SJCRH30 (cell line): Measurements from ENCODE around the gene TP53I3. TPM values are rescaled to one million over a fixed set of nuclear protein-coding genes. Genes with fewer than 3 reads are reported as not detected.
A peak's percentile ranks its signal among the peaks of the same experiment; 100 is the strongest.
"Not testable (repeated sequence)": the region's sequence is repeated elsewhere in the genome, so short reads cannot be mapped to it uniquely, and the experiment has no call there.

Experiments
- DNase-seq, 2 experiments: peaks; one replicate each; pipeline ENCODE4 v3.0.0-alpha.2; 2015 to 2020
- H3K27ac ChIP-seq: fragments of 250-450 bp; sonication (Bioruptor Pico); 2 replicates; pipeline ENCODE4 v1.5.1; 2020; ENCODE audit warnings: mild to moderate bottlenecking, moderate library complexity
- H3K27me3 ChIP-seq: fragments of 250-450 bp; sonication (Bioruptor Pico); 2 replicates; pipeline ENCODE4 v1.5.1; 2020; ENCODE audit warnings: mild to moderate bottlenecking, moderate library complexity
- H3K36me3 ChIP-seq: fragments of 250-450 bp; sonication (Bioruptor Pico); 2 replicates; pipeline ENCODE4 v1.5.1; 2020; ENCODE audit warnings: mild to moderate bottlenecking, moderate library complexity
- H3K4me1 ChIP-seq: fragments of 250-450 bp; sonication (Bioruptor Pico); 2 replicates; pipeline ENCODE4 v1.5.1; 2020; ENCODE audit warnings: mild to moderate bottlenecking, moderate library complexity
- H3K4me3 ChIP-seq: fragments of 250-450 bp; sonication (Bioruptor Pico); 2 replicates; pipeline ENCODE4 v1.5.1; 2020; ENCODE audit warnings: mild to moderate bottlenecking, moderate library complexity
- H3K9me3 ChIP-seq: fragments of 250-450 bp; sonication (Bioruptor Pico); replicated peaks from 2 replicates; pipeline ENCODE4 v1.5.1; 2020; ENCODE audit warnings: mild to moderate bottlenecking, moderate library complexity
- total RNA-seq: library from RNA; depleted of rRNA; stranded (reverse); fragments of >200 nt; shearing (Covaris generic); gene quantifications from 2 replicates; pipeline ENCODE4 v1.2.3, GENCODE V29; 2014; rRNA removed

Gene TP53I3
- total RNA-seq: 38.6 and 42.1 TPM in 2 replicates

GRCh38 chr2:24084386-24085199, at the start of gene TP53I3:
Gene TP53I3 (minus strand): TSS chr2:24084834. CDS start chr2:24084326, 508 bp downstream.
- Histone ChIP-seq H3K4me3 (peak within 1 kb of the TSS; percentile 73), H3K27me3 (no peaks in the 10 kb centered on the region), H3K36me3 (peaks cover 8% of the 10 kb centered on the region), H3K4me1 (peaks cover 36% of the 10 kb centered on the region), H3K9me3 (no peaks in the 10 kb centered on the region), H3K27ac (peak within 1 kb of the TSS; percentile 96)
- peak; percentile 96 to 97 for DNase-seq

- Histone ChIP-seq H3K9me3 (peaks cover 2% of the 10 kb centered on the region; the same call in 1 of the 2 replicates), H3K4me1 (no peaks in the 10 kb centered on the region), H3K36me3 (no peaks in the 10 kb centered on the region), H3K27me3 (no peaks in the 10 kb centered on the region), H3K4me3 (no peak overlapping the region), H3K27ac (no peak overlapping the region)
- DNase-seq: no peak
Measured at GRCh38 chr2:24132543-24132942, 47.9 kb upstream of the TP53I3 start.

- Histone ChIP-seq H3K9me3 (no peaks in the 10 kb centered on the region), H3K27ac (no peak overlapping the region), H3K27me3 (no peaks in the 10 kb centered on the region), H3K4me1 (peaks cover 5% of the 10 kb centered on the region; the same call in 1 of the 2 replicates), H3K4me3 (no peak overlapping the region), H3K36me3 (no peaks in the 10 kb centered on the region)
- DNase-seq: no peak
Measured at GRCh38 chr2:24125956-24126355, 41.3 kb upstream of the TP53I3 start.

- no peaks in the 10 kb centered on the region for H3K36me3 ChIP-seq
- H3K27ac ChIP-seq: peak overlapping the region; percentile 73
- no peak for DNase-seq
- H3K9me3 ChIP-seq: no peaks in the 10 kb centered on the region
- peaks cover 5% of the 10 kb centered on the region; the same call in 1 of the 2 replicates for H3K4me1 ChIP-seq
- H3K27me3 ChIP-seq: no peaks in the 10 kb centered on the region
- H3K4me3 ChIP-seq: peak overlapping the region; percentile 77
Measured at GRCh38 chr2:24123922-24124580, 39.4 kb upstream of the TP53I3 start.

GRCh38 chr2:24123195-24123921, 38.7 kb upstream of the TP53I3 start, which contains the start of the genes FAM228B and PFN4:
Gene FAM228B (plus strand): TSS chr2:24123469. CDS start chr2:24124362, 893 bp downstream.
Gene PFN4 (minus strand): TSS chr2:24123334. CDS start chr2:24122535, 799 bp downstream.
- no peaks in the 10 kb centered on the region for H3K9me3 ChIP-seq
- no peaks in the 10 kb centered on the region for H3K27me3 ChIP-seq
- peak within 1 kb of the TSS; percentile 73 for H3K27ac ChIP-seq
- no peaks in the 10 kb centered on the region for H3K36me3 ChIP-seq
- DNase-seq: peak; percentile 92 to 93
- H3K4me1 ChIP-seq: peaks cover 5% of the 10 kb centered on the region; the same call in 1 of the 2 replicates
- H3K4me3 ChIP-seq: peak within 1 kb of the TSS; percentile 77

GRCh38 chr2:24122366-24123194, 37.9 kb upstream of the TP53I3 start:
- H3K4me1 ChIP-seq: peaks cover 5% of the 10 kb centered on the region; the same call in 1 of the 2 replicates
- H3K27me3 ChIP-seq: no peaks in the 10 kb centered on the region
- no peaks in the 10 kb centered on the region for H3K9me3 ChIP-seq
- H3K4me3 ChIP-seq: peak overlapping the region; percentile 77
- DNase-seq: peak in 1 of 2 experiments; percentile 49
- peak overlapping the region; percentile 73 for H3K27ac ChIP-seq
- no peaks in the 10 kb centered on the region for H3K36me3 ChIP-seq

GRCh38 chr2:24121469-24121868, 36.8 kb upstream of the TP53I3 start:
- no peak overlapping the region for H3K27ac ChIP-seq
- H3K27me3 ChIP-seq: no peaks in the 10 kb centered on the region
- no peaks in the 10 kb centered on the region for H3K36me3 ChIP-seq
- H3K4me3 ChIP-seq: no peak overlapping the region
- DNase-seq: peak in 1 of 2 experiments; percentile 47
- H3K4me1 ChIP-seq: peaks cover 5% of the 10 kb centered on the region; the same call in 1 of the 2 replicates
- H3K9me3 ChIP-seq: no peaks in the 10 kb centered on the region

GRCh38 chr2:24121066-24121465, 36.4 kb upstream of the TP53I3 start:
- Histone ChIP-seq H3K4me1 (peaks cover 5% of the 10 kb centered on the region; the same call in 1 of the 2 replicates), H3K36me3 (no peaks in the 10 kb centered on the region), H3K27ac (no peak overlapping the region), H3K27me3 (no peaks in the 10 kb centered on the region), H3K9me3 (no peaks in the 10 kb centered on the region), H3K4me3 (no peak overlapping the region)
- DNase-seq: no peak

- H3K36me3 ChIP-seq: no peaks in the 10 kb centered on the region
- no peak overlapping the region for H3K27ac ChIP-seq
- no peak overlapping the region for H3K4me3 ChIP-seq
- DNase-seq: no peak
- H3K27me3 ChIP-seq: no peaks in the 10 kb centered on the region
- no peaks in the 10 kb centered on the region for H3K4me1 ChIP-seq
- no peaks in the 10 kb centered on the region for H3K9me3 ChIP-seq
Measured at GRCh38 chr2:24117902-24118301, 33.3 kb upstream of the TP53I3 start.

- no peaks in the 10 kb centered on the region for H3K27me3 ChIP-seq
- H3K36me3 ChIP-seq: no peaks in the 10 kb centered on the region
- peaks cover 2% of the 10 kb centered on the region; the same call in 1 of the 2 replicates for H3K4me1 ChIP-seq
- no peaks in the 10 kb centered on the region for H3K9me3 ChIP-seq
- no peak overlapping the region for H3K4me3 ChIP-seq
- no peak for DNase-seq
- no peak overlapping the region for H3K27ac ChIP-seq
Measured at GRCh38 chr2:24115057-24115456, 30.4 kb upstream of the TP53I3 start.

- peaks cover 2% of the 10 kb centered on the region; the same call in 1 of the 2 replicates for H3K4me1 ChIP-seq
- no peak for DNase-seq
- H3K9me3 ChIP-seq: peaks cover 8% of the 10 kb centered on the region
- no peaks in the 10 kb centered on the region for H3K27me3 ChIP-seq
- H3K4me3 ChIP-seq: no peak overlapping the region
- no peaks in the 10 kb centered on the region for H3K36me3 ChIP-seq
- no peak overlapping the region for H3K27ac ChIP-seq
Measured at GRCh38 chr2:24111407-24111901, 26.8 kb upstream of the TP53I3 start.

- H3K27me3 ChIP-seq: no peaks in the 10 kb centered on the region
- no peak overlapping the region for H3K27ac ChIP-seq
- H3K4me3 ChIP-seq: no peak overlapping the region
- peaks cover 9% of the 10 kb centered on the region for H3K9me3 ChIP-seq
- H3K36me3 ChIP-seq: no peaks in the 10 kb centered on the region
- DNase-seq: no peak
- peaks cover 2% of the 10 kb centered on the region; the same call in 1 of the 2 replicates for H3K4me1 ChIP-seq
Measured at GRCh38 chr2:24110660-24111303, 26.1 kb upstream of the TP53I3 start.

GRCh38 chr2:24109431-24109830, 24.8 kb upstream of the TP53I3 start:
- H3K27me3 ChIP-seq, H3K4me1 ChIP-seq: not testable (repeated sequence)
- peaks cover 12% of the 10 kb centered on the region for H3K9me3 ChIP-seq

More at GRCh38 chr2:24109431-24109830, 24.8 kb upstream of the TP53I3 start:
- not testable (repeated sequence) for H3K27ac ChIP-seq, DNase-seq, H3K4me3 ChIP-seq, H3K36me3 ChIP-seq
